ENCODE data around the gene FN3K. TPM values are rescaled to one million over a fixed set of nuclear protein-coding genes. Genes with fewer than 3 reads are reported as not detected.

FN3K gene
- total RNA-seq, 2 donors from 2014 or later: 46.9 to 69.5 TPM

DNA sequence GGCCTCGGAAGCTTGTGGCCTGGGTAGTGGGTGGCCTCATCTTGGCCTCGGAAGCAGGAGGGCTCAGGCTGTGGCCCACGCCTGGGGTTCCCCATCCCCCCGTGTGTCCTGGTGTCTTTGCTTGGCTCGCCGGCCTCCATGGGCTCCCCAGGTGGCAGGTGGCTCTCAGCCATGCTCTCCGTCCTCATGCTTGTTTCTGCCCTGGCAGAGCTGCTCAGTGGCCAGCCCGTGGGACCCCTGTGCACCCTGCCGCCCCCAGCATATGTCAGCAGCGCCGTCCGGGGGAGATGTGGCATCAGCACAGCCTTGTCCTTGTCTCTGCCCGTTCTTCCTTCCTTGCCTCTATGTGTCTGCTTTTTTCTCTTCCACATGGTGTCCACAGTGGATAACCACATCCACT is 55.0 kb downstream of the FN3K start:
- Histone ChIP-seq H3K9me3 (no peaks in the 10 kb centered on the region), H3K36me3 (no peaks in the 10 kb centered on the region), H3K4me1 (peaks cover 1% of the 10 kb centered on the region), H3K4me3 (no peak overlapping the region), H3K27ac (no peak overlapping the region), H3K27me3 (no peaks in the 10 kb centered on the region), H3K9ac (ENCODE audit: low read depth in 2 of 2, low read length in 2 of 2) (no peak overlapping the region)
- intact Hi-C loops (cut with DNase I): no loop called here
- no peak for TF ChIP-seq CTCF (IDR thresholded peaks at IDR 0.05)
- no peak for DNase-seq

- no peaks in the 10 kb centered on the region for H3K36me3 ChIP-seq
- intact Hi-C loops (cut with DNase I): no loop called here
- peaks cover 8% of the 10 kb centered on the region for H3K4me1 ChIP-seq
- DNase-seq: no peak
- TF ChIP-seq CTCF (IDR thresholded peaks at IDR 0.05): no peak
- H3K4me3 ChIP-seq: no peak overlapping the region
- H3K9me3 ChIP-seq: no peaks in the 10 kb centered on the region
- H3K9ac ChIP-seq (ENCODE audit: low read depth in 2 of 2, low read length in 2 of 2): no peak overlapping the region
- H3K27ac ChIP-seq: no peak overlapping the region
- no peaks in the 10 kb centered on the region for H3K27me3 ChIP-seq
Observed at GRCh38 chr17:82791532-82791931, 56.1 kb downstream of the FN3K start.

DNA sequence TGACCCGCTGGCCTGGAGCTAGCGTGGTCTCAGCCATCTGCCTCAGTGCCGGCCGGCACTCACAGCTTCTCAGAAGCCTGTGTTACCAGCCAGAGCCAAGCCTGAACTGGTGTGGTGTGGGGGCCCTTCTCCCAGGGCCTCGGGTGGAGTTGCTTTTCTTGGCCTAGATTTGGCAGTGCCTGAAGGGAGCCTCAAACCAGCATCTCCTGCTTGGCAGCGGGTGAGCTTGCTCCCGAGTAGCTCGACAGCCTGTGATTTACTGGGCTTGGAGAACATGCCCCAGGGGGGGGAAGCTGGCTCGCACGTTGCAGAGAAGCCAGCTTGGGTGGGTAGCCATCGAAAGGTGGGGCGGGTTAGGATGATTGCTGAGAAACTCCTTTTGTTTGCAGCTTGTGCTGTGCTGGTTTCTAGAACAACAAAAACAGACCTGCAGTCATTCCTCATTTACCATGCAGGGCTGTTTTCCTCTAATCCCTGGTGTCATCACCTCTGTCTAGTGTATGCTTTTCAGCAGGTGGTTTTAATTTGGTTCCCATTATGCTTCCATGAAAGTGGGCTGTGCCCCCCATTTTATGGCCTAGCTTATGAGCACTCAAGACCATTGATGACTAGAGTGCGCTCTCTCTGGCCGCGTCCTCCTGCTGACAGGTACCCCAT is 58.7 kb downstream of the FN3K start:
- no peak for TF ChIP-seq CTCF (IDR thresholded peaks at IDR 0.05)
- H3K4me1 ChIP-seq: peaks cover 8% of the 10 kb centered on the region
- H3K9me3 ChIP-seq: no peaks in the 10 kb centered on the region
- intact Hi-C loops (cut with DNase I): no loop called here
- no peak for DNase-seq
- H3K27me3 ChIP-seq: no peaks in the 10 kb centered on the region
- no peaks in the 10 kb centered on the region for H3K36me3 ChIP-seq
- H3K9ac ChIP-seq (ENCODE audit: low read depth in 2 of 2, low read length in 2 of 2): no peak overlapping the region
- H3K27ac ChIP-seq: peak overlapping the region; percentile 18
- no peak overlapping the region for H3K4me3 ChIP-seq

DNA sequence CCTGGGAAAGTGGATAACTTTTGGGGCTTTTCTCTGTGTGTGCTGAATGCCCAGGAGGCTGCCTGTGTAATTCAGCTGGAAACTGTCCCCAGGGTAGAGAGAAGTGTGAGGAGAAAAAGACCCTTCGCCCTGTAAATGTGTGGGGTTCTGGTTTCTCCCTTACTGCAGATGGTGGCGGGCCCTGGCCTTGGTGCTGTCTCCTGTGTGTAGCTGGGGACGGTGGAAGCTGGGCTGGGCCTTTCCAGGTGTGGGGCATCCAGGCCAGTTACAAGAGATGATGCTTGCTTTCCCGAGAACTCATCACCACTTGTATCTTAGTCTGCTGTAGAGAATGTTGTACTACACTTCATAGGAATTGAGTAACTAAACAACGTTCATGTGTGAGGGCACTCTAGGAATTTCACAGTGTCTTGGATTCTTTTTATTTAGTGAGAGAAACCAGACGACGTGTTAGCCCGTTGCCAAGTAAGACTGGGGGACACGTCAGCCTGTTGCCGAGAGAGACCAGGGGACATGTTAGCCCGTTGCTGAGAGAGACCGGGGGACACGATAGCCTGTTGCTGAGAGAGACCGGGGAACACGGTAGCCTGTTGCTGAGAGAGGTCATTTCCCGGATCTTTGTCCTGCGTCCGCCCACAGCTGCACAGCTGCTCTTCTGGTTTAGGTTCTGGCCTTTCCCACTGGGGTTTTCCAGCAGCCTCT is 59.5 kb downstream of the FN3K start:
- Histone ChIP-seq H3K36me3 (no peaks in the 10 kb centered on the region), H3K4me1 (peaks cover 8% of the 10 kb centered on the region), H3K9ac (ENCODE audit: low read depth in 2 of 2, low read length in 2 of 2) (no peak overlapping the region), H3K4me3 (no peak overlapping the region), H3K9me3 (no peaks in the 10 kb centered on the region), H3K27me3 (no peaks in the 10 kb centered on the region), H3K27ac (peak overlapping the region; percentile 18)
- DNase-seq: no peak
- TF ChIP-seq CTCF (IDR thresholded peaks at IDR 0.05): no peak
- intact Hi-C loops (cut with DNase I): no loop called here

DNA sequence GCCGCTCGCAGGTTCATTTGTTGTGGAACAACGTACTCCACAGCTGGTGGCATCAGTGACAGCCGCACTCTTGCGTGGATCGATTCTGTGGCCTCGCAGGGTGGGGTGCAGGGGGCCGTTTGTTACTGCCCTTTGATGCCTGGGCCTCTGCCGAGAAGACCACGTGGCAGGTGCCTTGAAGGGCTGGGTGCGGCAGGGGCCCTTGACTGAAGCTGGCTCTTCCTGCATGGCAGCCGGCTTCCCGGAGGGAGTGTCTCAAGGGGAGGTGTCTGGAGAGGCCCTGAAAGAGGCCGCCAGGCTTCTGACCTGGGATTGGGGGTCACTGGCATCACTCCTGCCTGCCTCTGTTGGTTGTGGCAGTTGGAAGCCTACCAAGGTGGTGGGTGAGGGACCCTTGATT is 60.2 kb downstream of the FN3K start:
- peak overlapping the region in 1 of 2 donors; percentile 4 for H3K9ac ChIP-seq (ENCODE audit: low read depth in 2 of 2, low read length in 2 of 2)
- H3K36me3 ChIP-seq: no peaks in the 10 kb centered on the region
- H3K4me1 ChIP-seq: peaks cover 8% of the 10 kb centered on the region
- intact Hi-C loops (cut with DNase I): no loop called here
- H3K9me3 ChIP-seq: no peaks in the 10 kb centered on the region
- H3K4me3 ChIP-seq: no peak overlapping the region
- no peak overlapping the region for H3K27ac ChIP-seq
- no peak for TF ChIP-seq CTCF (IDR thresholded peaks at IDR 0.05)
- DNase-seq: peak; percentile 63
- H3K27me3 ChIP-seq: no peaks in the 10 kb centered on the region

Data from colonic mucosa (tissue), 4 donors.